ENCODE data around the gene SYK. TPM values are rescaled to one million over a fixed set of nuclear protein-coding genes. Genes with fewer than 3 reads are reported as not detected.

Gene SYK
- polyA plus RNA-seq, 1 of the 3 experiments (the other 2 are of a cell fraction), result not detected

GRCh38 chr9:90905822-90906221 lies 104.2 kb downstream of the SYK start:
- no peak overlapping the region for H3K4me2 ChIP-seq
- ChIA-PET POLR2A (no interaction called here), CTCF (interaction anchor here (0.8 to 2.2 kb wide), 4 partner anchors 9 to 1044 kb away, joined by 3 to 10 read pairs (median 4); partner anchors contain the start of gene ROR2)
- no peaks in the 10 kb centered on the region for H3K9me3 ChIP-seq
- no peaks in the 10 kb centered on the region for H3K9me2 ChIP-seq
- H3K79me2 ChIP-seq (ENCODE audit: insufficient read depth), result no peaks in the 10 kb centered on the region
- H3K36me3 ChIP-seq (replicated peaks in 1 of 2; ENCODE audit: control insufficient read depth in 1 of 2, insufficient read depth in 2 of 2, low read length in 1 of 2), result no peaks in the 10 kb centered on the region
- H3K27ac ChIP-seq (ENCODE audit: low read depth in 2 of 2, low read length in 1 of 2), result no peak overlapping the region
- H3F3A ChIP-seq (replicated peaks; ENCODE audit: insufficient read depth), result no peaks in the 10 kb centered on the region
- no peak for TF ChIP-seq RAD21 (IDR thresholded peaks at IDR 0.05; ENCODE audit: low read length)
- TF ChIP-seq ZBTB33 (IDR thresholded peaks at IDR 0.05; ENCODE audit: borderline replicate concordance, low read depth), result no peak
- no peak for TF ChIP-seq TCF12 (IDR thresholded peaks at IDR 0.05)
- TF ChIP-seq JUND (IDR thresholded peaks at IDR 0.05), result no peak
- no peak for TF ChIP-seq RFX5 (IDR thresholded peaks at IDR 0.05; ENCODE audit: low read length)
- DNase-seq, result no peak
- no peak overlapping the region for H3K9ac ChIP-seq
- WGBS (ENCODE audit: low lambda C conversion rate), result 59% methylated on average over 3 of the region's 3 CpGs
- H4K20me1 ChIP-seq (ENCODE audit: insufficient read depth), result no peaks in the 10 kb centered on the region
- H3K4me3 ChIP-seq (ENCODE audit: low read depth in 2 of 2, low read length in 1 of 2), result no peak overlapping the region
- H2AFZ ChIP-seq (ENCODE audit: low read depth), result no peak overlapping the region
- H3K27me3 ChIP-seq (ENCODE audit: insufficient read depth), result no peaks in the 10 kb centered on the region
- no peaks in the 10 kb centered on the region for H3K4me1 ChIP-seq (ENCODE audit: control insufficient read depth in 1 of 2, insufficient read depth in 2 of 2, low read depth in 1 of 2, low read length in 1 of 2)

GRCh38 chr9:90906316-90907055 lies 104.9 kb downstream of the SYK start:
- TF ChIP-seq EZH2phosphoT487 (IDR thresholded peaks at IDR 0.05; ENCODE audit: borderline replicate concordance, low read depth) (no peak), RFX5 (IDR thresholded peaks at IDR 0.05; ENCODE audit: low read length) (no peak), RAD21 (IDR thresholded peaks at IDR 0.05; ENCODE audit: low read length) (no peak), NFIC (IDR thresholded peaks at IDR 0.05; ENCODE audit: borderline replicate concordance) (no peak), MEF2A (IDR thresholded peaks at IDR 0.05; ENCODE audit: borderline replicate concordance, low read depth) (no peak), USF2 (IDR thresholded peaks at IDR 0.05; ENCODE audit: borderline replicate concordance, low read depth, low read length) (no peak), ZBTB33 (IDR thresholded peaks at IDR 0.05; ENCODE audit: borderline replicate concordance, low read depth) (no peak), FOXJ3 (CRISPR knock-in tag; IDR thresholded peaks at IDR 0.05) (no peak), GATA2 (CRISPR knock-in tag; IDR thresholded peaks at IDR 0.05) (no peak), NRF1 (IDR thresholded peaks at IDR 0.05; ENCODE audit: low read depth, low read length) (no peak)
- no peaks in the 10 kb centered on the region for H3K9me2 ChIP-seq
- ChIA-PET CTCF (interaction anchor here (0.8 to 2.2 kb wide), 4 partner anchors 9 to 1044 kb away, joined by 3 to 10 read pairs (median 4); partner anchors contain the start of gene ROR2), POLR2A (no interaction called here)
- no peaks in the 10 kb centered on the region for H3K79me2 ChIP-seq (ENCODE audit: insufficient read depth)
- no peaks in the 10 kb centered on the region for H4K20me1 ChIP-seq (ENCODE audit: insufficient read depth)
- no peak overlapping the region for H2AFZ ChIP-seq (ENCODE audit: low read depth)
- H3K9me3 ChIP-seq, result no peaks in the 10 kb centered on the region
- no peaks in the 10 kb centered on the region for H3K27me3 ChIP-seq (ENCODE audit: insufficient read depth)
- no peak overlapping the region for H3K27ac ChIP-seq (ENCODE audit: low read depth in 2 of 2, low read length in 1 of 2)
- H3K9ac ChIP-seq, result no peak overlapping the region
- no peak overlapping the region for H3K4me3 ChIP-seq (ENCODE audit: low read depth in 2 of 2, low read length in 1 of 2)
- H3K4me1 ChIP-seq (ENCODE audit: control insufficient read depth in 1 of 2, insufficient read depth in 2 of 2, low read depth in 1 of 2, low read length in 1 of 2), result no peaks in the 10 kb centered on the region
- DNase-seq, result no peak
- WGBS (ENCODE audit: low lambda C conversion rate), result 55% methylated on average over 8 of the region's 8 CpGs
- H3F3A ChIP-seq (replicated peaks; ENCODE audit: insufficient read depth), result no peaks in the 10 kb centered on the region
- no peak overlapping the region for H3K4me2 ChIP-seq
- no peaks in the 10 kb centered on the region for H3K36me3 ChIP-seq (replicated peaks in 1 of 2; ENCODE audit: control insufficient read depth in 1 of 2, insufficient read depth in 2 of 2, low read length in 1 of 2)
